Left ventricle myocardium inferior (tissue), 1 donor: ENCODE results near the gene TBC1D22A. TPM values are rescaled to one million over a fixed set of nuclear protein-coding genes. Genes with fewer than 3 reads are reported as not detected.

Experiments
- DNase-seq: peaks from one replicate; pipeline ENCODE4 v3.0.0-alpha.2; 2020
- H3K27ac ChIP-seq: fragments of 200-600 bp; replicated peaks from 2 replicates; pipeline ENCODE4 v1.8.0; 2021
- H3K27me3 ChIP-seq: fragments of 200-600 bp; 2 replicates; pipeline ENCODE4 v1.8.0; 2021; ENCODE audit warnings: low read depth
- H3K36me3 ChIP-seq: fragments of 200-600 bp; 2 replicates; pipeline ENCODE4 v1.8.0; 2021
- H3K4me1 ChIP-seq: fragments of 200-600 bp; 2 replicates; pipeline ENCODE4 v1.8.0; 2021
- H3K4me3 ChIP-seq: fragments of 200-600 bp; 2 replicates; pipeline ENCODE4 v1.8.0; 2021; ENCODE audit warnings: mild to moderate bottlenecking, moderate library complexity
- H3K9me3 ChIP-seq: fragments of 200-600 bp; replicated peaks from 2 replicates; pipeline ENCODE4 v1.8.0; 2021
- intact Hi-C: fragments of 100-400 bp; cut with micrococcal nuclease; formaldehyde crosslinking; loops from one replicate; pipeline ENCODE4 v1.11.0; 2022
- total RNA-seq: library from RNA; stranded (reverse); fragmentation: NEBNext Ultra II Directional; extraction: Animal tissue kit (Norgen Biotek cat#: 25700); gene quantifications from one replicate; pipeline ENCODE4 v1.2.1, GENCODE V29; 2021
- TF ChIP-seq, protein P1 (sequence below): fragments of 200-600 bp; IDR thresholded peaks from 2 replicates; pipeline ENCODE4 v1.8.0; 2021; ENCODE audit warnings: antibody characterized with exemption, mild to moderate bottlenecking, borderline replicate concordance
- donor health status: DM: no; HTN: yes; CAD: no; lungs with severe emphysema.

TBC1D22A gene
- total RNA-seq, 1 donor from 2014 or later, result 16.2 TPM

DNA sequence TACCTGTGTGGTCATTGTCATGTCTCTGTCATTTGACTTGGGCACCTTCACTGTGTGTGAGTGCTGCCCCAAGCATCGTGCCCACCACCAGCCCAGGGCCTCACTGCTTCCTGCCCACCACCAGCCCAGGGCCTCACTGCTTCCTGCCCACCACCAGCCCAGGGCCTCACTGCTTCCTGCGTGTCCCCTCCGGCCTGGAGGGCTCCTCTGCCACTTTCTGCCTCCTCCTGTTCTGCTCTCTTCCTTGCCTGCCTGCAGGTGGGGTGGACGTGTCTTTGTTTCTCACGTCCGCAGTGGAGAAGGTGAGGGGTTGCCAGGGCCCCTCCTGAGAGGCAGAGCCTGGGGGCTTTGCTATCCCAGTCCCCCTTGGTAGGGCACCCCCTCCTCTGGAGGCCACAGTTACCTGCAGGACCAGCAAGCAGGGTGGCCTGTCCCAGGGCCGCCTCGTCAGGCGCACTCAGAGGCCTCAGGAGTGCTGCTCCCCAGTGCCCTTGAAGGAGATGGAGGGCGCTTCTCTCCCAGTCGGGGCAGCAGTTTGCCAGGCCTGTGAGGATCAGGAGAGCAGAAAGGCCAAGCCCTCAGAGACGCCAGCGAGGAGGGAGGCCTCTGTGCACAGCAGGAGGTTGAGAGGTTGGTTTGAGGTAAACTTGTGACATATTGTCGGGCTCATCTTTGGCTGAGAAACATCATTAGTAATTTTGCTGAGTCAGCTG, 290.7 kb downstream of the TBC1D22A start:
- intact Hi-C loops, result no loop called here
- no peaks in the 10 kb centered on the region for H3K27me3 ChIP-seq
- no peak for DNase-seq
- no peaks in the 10 kb centered on the region for H3K4me1 ChIP-seq
- H3K27ac ChIP-seq, result no peak overlapping the region
- no peak overlapping the region for H3K4me3 ChIP-seq
- no peaks in the 10 kb centered on the region for H3K9me3 ChIP-seq
- peaks cover 5% of the 10 kb centered on the region for H3K36me3 ChIP-seq
- TF ChIP-seq, protein P1, sequence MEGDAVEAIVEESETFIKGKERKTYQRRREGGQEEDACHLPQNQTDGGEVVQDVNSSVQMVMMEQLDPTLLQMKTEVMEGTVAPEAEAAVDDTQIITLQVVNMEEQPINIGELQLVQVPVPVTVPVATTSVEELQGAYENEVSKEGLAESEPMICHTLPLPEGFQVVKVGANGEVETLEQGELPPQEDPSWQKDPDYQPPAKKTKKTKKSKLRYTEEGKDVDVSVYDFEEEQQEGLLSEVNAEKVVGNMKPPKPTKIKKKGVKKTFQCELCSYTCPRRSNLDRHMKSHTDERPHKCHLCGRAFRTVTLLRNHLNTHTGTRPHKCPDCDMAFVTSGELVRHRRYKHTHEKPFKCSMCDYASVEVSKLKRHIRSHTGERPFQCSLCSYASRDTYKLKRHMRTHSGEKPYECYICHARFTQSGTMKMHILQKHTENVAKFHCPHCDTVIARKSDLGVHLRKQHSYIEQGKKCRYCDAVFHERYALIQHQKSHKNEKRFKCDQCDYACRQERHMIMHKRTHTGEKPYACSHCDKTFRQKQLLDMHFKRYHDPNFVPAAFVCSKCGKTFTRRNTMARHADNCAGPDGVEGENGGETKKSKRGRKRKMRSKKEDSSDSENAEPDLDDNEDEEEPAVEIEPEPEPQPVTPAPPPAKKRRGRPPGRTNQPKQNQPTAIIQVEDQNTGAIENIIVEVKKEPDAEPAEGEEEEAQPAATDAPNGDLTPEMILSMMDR, result no peak

DNA sequence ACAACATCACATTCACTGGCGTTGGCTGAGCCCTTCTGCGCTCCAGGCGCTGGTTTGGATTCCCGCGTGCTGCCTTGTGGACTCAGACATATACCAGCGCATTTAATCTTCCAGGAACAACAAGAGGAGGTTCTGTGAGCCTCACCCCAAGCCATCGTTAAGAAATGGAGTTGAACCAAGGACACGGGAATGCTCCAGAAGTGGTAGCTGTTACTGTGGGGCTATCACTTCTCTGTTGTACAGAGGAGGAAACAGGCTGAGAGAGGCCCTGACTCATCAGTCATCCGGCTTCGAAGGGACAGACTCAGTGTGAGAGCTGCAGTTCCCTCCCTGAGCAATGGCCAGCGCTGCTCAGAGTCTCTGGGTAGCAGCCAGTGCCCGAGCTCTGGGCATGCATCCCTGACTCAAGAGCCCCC, 291.3 kb downstream of the TBC1D22A start:
- Histone ChIP-seq H3K4me1 (no peaks in the 10 kb centered on the region), H3K4me3 (no peak overlapping the region), H3K36me3 (peaks cover 6% of the 10 kb centered on the region), H3K27me3 (no peaks in the 10 kb centered on the region), H3K9me3 (no peaks in the 10 kb centered on the region), H3K27ac (no peak overlapping the region)
- intact Hi-C loops, result no loop called here
- no peak for DNase-seq
- TF ChIP-seq, protein P1, result no peak

DNA sequence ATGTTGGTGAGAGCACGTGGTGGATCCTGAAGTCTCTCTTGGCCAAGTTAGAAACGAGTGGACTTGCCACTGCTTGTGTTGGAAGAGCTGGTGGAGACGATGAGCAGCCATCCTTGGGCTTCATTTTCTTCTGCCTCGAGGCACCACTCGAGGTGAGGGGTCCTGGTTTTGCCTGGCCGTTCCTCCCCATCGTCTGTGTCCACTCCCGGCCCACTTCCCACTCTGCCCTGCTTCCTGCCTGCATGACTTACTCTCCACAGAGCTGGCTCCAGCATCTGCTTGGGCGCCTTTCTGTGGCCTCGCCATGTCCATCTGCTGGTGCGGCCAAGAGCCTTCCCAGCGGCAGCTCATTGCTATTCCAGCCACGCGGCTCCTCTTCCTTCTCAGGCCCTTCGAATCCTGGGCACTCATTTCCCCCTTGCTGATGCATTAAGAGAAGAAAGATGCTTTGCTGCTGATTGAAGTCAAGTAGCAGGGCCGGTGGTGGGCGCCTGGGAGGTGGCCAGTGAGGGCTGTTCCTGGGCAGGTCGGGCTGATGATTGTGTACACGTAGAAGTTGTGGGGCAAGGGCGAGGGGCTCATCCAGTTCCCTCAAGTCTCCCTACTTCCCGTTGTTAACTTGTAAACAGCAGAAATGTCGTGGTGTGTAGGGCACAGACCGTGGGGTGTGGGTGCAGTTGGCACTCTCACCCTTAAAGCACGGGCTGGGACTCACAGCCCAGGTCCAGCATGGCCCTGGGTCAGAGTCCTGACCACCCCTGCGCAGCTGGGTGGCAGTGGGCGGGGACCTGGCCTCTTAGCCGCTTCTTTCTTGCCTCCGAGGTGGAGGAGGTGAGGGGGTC, 292.0 kb downstream of the TBC1D22A start:
- no peak overlapping the region for H3K27ac ChIP-seq
- H3K4me3 ChIP-seq, result no peak overlapping the region
- no peak for DNase-seq
- TF ChIP-seq, protein P1, result no peak
- no peaks in the 10 kb centered on the region for H3K27me3 ChIP-seq
- no peaks in the 10 kb centered on the region for H3K4me1 ChIP-seq
- H3K36me3 ChIP-seq, result peaks cover 12% of the 10 kb centered on the region
- intact Hi-C loops, result no loop called here
- H3K9me3 ChIP-seq, result no peaks in the 10 kb centered on the region

DNA sequence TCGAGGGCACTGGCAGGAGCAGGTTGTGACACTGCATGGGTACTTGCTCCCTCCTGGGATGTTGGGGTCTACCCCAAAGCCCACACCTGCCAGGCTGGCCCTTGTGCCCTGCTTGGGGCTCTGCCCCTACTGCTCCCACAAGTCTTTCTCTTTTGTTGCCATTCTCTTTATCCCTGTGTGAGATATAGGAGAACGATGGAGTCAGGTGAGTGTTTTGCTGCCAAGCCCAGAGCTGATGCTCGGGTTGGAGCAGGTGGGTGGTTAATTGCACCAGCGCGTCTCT, 292.6 kb downstream of the TBC1D22A start:
- TF ChIP-seq, protein P1, result no peak
- Histone ChIP-seq H3K27me3 (no peaks in the 10 kb centered on the region), H3K4me1 (no peaks in the 10 kb centered on the region), H3K36me3 (peaks cover 12% of the 10 kb centered on the region), H3K4me3 (no peak overlapping the region), H3K27ac (no peak overlapping the region), H3K9me3 (no peaks in the 10 kb centered on the region)
- no peak for DNase-seq
- intact Hi-C loops, result no loop called here

DNA sequence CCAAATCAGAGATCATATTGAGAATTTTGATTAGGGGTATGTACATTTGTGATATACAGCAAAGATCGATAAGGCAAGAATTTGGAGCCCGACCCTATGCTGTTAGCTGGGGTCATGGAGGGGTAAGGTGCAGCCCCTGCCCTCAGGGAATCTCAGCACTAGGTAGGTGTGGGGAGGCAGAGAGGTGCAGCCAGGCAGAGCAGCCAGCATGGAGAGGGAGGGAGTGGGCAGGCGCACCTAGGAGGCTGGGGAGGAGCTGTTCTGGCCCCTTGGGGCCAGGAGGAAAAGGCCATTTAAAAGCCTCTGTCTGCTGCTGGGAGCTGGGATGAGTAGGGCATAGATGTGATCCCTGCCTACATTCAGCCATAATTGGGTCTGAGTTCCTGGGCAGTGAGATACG, 293.0 kb downstream of the TBC1D22A start:
- H3K4me3 ChIP-seq, result no peak overlapping the region
- TF ChIP-seq, protein P1, result no peak
- no peaks in the 10 kb centered on the region for H3K27me3 ChIP-seq
- intact Hi-C loops, result no loop called here
- DNase-seq, result no peak
- peaks cover 12% of the 10 kb centered on the region for H3K36me3 ChIP-seq
- no peak overlapping the region for H3K27ac ChIP-seq
- H3K4me1 ChIP-seq, result no peaks in the 10 kb centered on the region
- H3K9me3 ChIP-seq, result no peaks in the 10 kb centered on the region
